GM19372 (cell line): ENCODE measurements around the gene ZNF697.

Source experiments
- ATAC-seq: cut with Tn5 transposase; IDR thresholded peaks from one replicate; pipeline ENCODE4 v1.9.1; 2021; ENCODE audit warnings: mild to moderate bottlenecking, low read depth, moderate library complexity; ENCODE audit not compliant: unreplicated experiment

The ZNF697 gene

GRCh38 chr1:119667173-119667572 is 19.1 kb upstream of the ZNF697 start:
- no peak for ATAC-seq

- no peak for ATAC-seq
Measured at GRCh38 chr1:119664067-119664466, 16.0 kb upstream of the ZNF697 start.

GRCh38 chr1:119662034-119662437 is 14.0 kb upstream of the ZNF697 start:
- peak; percentile 49 for ATAC-seq

- ATAC-seq: peak; percentile 65
Measured at GRCh38 chr1:119660253-119661083, 12.4 kb upstream of the ZNF697 start.

GRCh38 chr1:119659628-119660027 is 11.6 kb upstream of the ZNF697 start:
- no peak for ATAC-seq

- ATAC-seq: no peak
Measured at GRCh38 chr1:119656410-119656955, 8.4 kb upstream of the ZNF697 start.

- no peak for ATAC-seq
Measured at GRCh38 chr1:119655154-119655553, 7.1 kb upstream of the ZNF697 start.

- ATAC-seq: no peak
Measured at GRCh38 chr1:119653839-119654170, 5.7 kb upstream of the ZNF697 start.

- no peak for ATAC-seq
Measured at GRCh38 chr1:119653135-119653838, 5.2 kb upstream of the ZNF697 start.

- ATAC-seq: no peak
Measured at GRCh38 chr1:119652587-119652986, 4.5 kb upstream of the ZNF697 start.

- ATAC-seq: no peak
Measured at GRCh38 chr1:119651641-119652040, 3.6 kb upstream of the ZNF697 start.

- ATAC-seq: no peak
Measured at GRCh38 chr1:119651133-119651532, 3.1 kb upstream of the ZNF697 start.

- no peak for ATAC-seq
Measured at GRCh38 chr1:119648620-119649004, 546 bp upstream of the ZNF697 start.

GRCh38 chr1:119647228-119647733 is 785 bp downstream of the ZNF697 start:
- peak; percentile 1 for ATAC-seq

- ATAC-seq: no peak
Measured at GRCh38 chr1:119646521-119647227, 1.4 kb downstream of the ZNF697 start.

- no peak for ATAC-seq
Measured at GRCh38 chr1:119639109-119639508, 9.0 kb downstream of the ZNF697 start.

GRCh38 chr1:119637710-119638109 is 10.4 kb downstream of the ZNF697 start:
- ATAC-seq: no peak

- ATAC-seq: no peak
Measured at GRCh38 chr1:119636491-119637089, 11.5 kb downstream of the ZNF697 start.

GRCh38 chr1:119635811-119636390 is 12.2 kb downstream of the ZNF697 start:
- no peak for ATAC-seq

GRCh38 chr1:119634016-119634415 is 14.1 kb downstream of the ZNF697 start:
- ATAC-seq: no peak
